Measurements from ENCODE around the gene HMX2. TPM values are rescaled to one million over a fixed set of nuclear protein-coding genes. Genes with fewer than 3 reads are reported as not detected.

The HMX2 gene, protein sequence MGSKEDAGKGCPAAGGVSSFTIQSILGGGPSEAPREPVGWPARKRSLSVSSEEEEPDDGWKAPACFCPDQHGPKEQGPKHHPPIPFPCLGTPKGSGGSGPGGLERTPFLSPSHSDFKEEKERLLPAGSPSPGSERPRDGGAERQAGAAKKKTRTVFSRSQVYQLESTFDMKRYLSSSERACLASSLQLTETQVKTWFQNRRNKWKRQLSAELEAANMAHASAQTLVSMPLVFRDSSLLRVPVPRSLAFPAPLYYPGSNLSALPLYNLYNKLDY
- total RNA-seq (not detected), total RNA-seq (0 to 0.32 (median 0) reads per million in 172 experiments)
- 0.04 TPM for polyA plus RNA-seq (2013, experiment 1 of 2)
- polyA plus RNA-seq (2013, experiment 2 of 2) = not detected

DNA sequence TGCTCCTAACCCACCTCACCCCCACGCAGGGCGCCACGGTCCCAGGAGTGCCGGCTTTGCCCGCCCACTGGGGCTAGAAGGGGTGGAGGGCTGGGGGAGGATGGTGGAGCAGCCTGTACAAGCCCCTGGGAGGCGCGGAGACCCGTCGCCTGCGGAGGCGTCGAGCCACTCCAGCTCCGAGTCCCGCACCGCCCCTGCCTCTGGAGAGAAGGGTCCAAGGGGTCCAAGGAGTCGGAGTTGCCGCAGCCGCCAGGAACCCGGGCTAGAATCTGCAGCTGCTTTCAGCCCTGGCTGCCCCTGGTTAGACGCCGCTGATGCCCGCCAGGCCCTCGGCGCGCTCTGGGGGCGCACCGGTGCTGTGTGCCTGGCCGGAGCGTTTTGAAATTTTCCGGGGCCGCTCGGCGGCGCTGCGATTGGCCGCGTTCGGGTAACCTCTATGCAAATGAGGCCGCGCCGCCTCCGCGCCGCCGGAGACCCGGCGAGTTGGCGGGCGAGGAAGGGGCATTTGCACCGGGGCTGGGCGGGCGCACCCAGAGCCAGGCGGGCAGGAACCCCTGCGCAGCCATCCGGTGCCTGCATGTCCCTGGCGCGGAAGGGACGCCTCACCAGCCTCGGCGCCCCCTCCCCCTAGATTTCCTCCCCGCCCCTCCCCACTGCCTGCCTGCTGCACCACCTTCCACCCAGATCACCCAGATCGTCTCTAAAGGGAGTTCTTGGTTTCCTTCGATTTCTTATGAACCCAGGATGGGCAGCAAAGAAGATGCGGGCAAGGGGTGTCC, at the start of gene HMX2:
TSS of gene HMX2 (plus strand) at position 502 of the 779 bp plus-strand sequence. CDS start at position 745, 243 bp downstream.
- intact Hi-C loops (cut with DNase I, micrococcal nuclease) = no loop called here
- Mint-ChIP-seq H3K4me1 (ENCODE audit: low read depth) (peaks cover 71% of the 10 kb centered on the region), H3K4me3 (peak within 1 kb of the TSS; percentile 80), H3K27ac (no peak within 1 kb of the TSS), H3K27me3 (peaks cover 74% of the 10 kb centered on the region), H3K36me3 (ENCODE audit: low read depth) (no peaks in the 10 kb centered on the region), H3K9me3 (no peaks in the 10 kb centered on the region)
- H3K27ac ChIP-seq (ENCODE audit: low read depth in 1 of 2, low read length in 2 of 2) = no peak within 1 kb of the TSS
- peaks cover 0 to 59% of the 10 kb centered on the region in 2 experiments for H3K9me3 ChIP-seq (ENCODE audit: control insufficient read depth in 1 of 2, insufficient read depth in 1 of 2, low read length in 2 of 2)
- ATAC-seq (ENCODE audit: poor library complexity) = peak; percentile 28
- no peaks in the 10 kb centered on the region for H3K36me3 ChIP-seq (ENCODE audit: insufficient read depth, low read length)
- TF ChIP-seq, protein P1, sequence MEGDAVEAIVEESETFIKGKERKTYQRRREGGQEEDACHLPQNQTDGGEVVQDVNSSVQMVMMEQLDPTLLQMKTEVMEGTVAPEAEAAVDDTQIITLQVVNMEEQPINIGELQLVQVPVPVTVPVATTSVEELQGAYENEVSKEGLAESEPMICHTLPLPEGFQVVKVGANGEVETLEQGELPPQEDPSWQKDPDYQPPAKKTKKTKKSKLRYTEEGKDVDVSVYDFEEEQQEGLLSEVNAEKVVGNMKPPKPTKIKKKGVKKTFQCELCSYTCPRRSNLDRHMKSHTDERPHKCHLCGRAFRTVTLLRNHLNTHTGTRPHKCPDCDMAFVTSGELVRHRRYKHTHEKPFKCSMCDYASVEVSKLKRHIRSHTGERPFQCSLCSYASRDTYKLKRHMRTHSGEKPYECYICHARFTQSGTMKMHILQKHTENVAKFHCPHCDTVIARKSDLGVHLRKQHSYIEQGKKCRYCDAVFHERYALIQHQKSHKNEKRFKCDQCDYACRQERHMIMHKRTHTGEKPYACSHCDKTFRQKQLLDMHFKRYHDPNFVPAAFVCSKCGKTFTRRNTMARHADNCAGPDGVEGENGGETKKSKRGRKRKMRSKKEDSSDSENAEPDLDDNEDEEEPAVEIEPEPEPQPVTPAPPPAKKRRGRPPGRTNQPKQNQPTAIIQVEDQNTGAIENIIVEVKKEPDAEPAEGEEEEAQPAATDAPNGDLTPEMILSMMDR (IDR thresholded peaks at IDR 0.05) = no peak
- peaks cover 84 to 86% of the 10 kb centered on the region in 2 experiments for H3K27me3 ChIP-seq (ENCODE audit: control insufficient read depth in 1 of 2, insufficient read depth in 2 of 2, low read length in 2 of 2)
- peak within 1 kb of the TSS; percentile 25 for H3K4me3 ChIP-seq (ENCODE audit: low read length)
- ChIA-PET CTCF (interaction anchor here (1.6 kb wide), 1 partner anchor 13 kb away, joined by 4 read pairs; no protein-coding TSS in a partner anchor), POLR2A (interaction anchor here (3.3 kb wide), 1 partner anchor 94 kb away, joined by 13 read pairs; no protein-coding TSS in a partner anchor)
- DNase-seq = peak in 6 of 14 experiments; percentile 28 to 59 (median 45)
- peaks cover 88% of the 10 kb centered on the region for H3K4me1 ChIP-seq (ENCODE audit: insufficient read depth, low read length)

DNA sequence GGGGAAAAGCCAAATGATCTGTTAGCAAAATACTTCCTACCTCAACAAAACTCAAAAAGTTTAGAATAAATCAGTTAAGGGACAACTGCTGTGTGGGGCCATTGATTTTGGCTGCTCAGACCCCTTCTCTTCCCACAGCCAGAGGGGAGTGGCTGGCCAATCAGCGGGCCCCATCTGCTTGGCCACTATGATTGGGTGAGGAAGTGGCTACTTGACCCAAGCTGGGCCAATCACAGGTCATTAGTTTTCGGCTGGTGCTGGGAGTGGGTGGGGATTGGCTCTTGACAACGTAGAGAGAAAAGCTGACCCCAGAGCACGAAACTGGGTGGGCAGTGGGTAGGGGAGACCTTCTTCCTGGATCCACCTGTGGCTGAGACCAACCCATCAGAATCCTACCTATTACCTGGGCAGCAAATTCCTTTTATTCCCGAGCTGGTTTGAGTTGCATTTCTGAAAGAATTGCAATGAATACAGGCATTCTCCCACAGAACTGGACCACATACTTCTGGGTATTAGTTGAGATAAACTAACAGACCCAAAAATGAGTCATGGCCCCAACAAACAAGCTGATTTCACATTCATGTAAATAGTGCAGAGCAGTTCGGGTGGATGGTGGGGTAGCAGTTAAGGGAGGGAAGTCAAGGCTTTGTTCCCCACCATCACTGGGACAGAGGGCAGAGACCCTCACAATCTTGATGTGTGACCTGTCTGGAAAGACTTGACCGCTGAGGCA, 47.7 kb upstream of the HMX2 start:
- no peaks in the 10 kb centered on the region for H3K36me3 Mint-ChIP-seq (ENCODE audit: low read depth)
- Histone ChIP-seq H3K4me1 (ENCODE audit: insufficient read depth, low read length) (no peaks in the 10 kb centered on the region), H3K36me3 (ENCODE audit: insufficient read depth, low read length) (no peaks in the 10 kb centered on the region), H3K9me3 (ENCODE audit: control insufficient read depth in 1 of 2, insufficient read depth in 1 of 2, low read length in 2 of 2) (no peaks in the 10 kb centered on the region), H3K4me3 (ENCODE audit: low read length) (no peak overlapping the region), H3K27ac (ENCODE audit: low read depth in 1 of 2, low read length in 2 of 2) (no peak overlapping the region), H3K27me3 (ENCODE audit: control insufficient read depth in 1 of 2, insufficient read depth in 2 of 2, low read length in 2 of 2) (peaks cover 0 to 6% of the 10 kb centered on the region in 2 experiments)
- no peaks in the 10 kb centered on the region for H3K9me3 Mint-ChIP-seq
- intact Hi-C loops (cut with DNase I, micrococcal nuclease) = no loop called here
- H3K4me3 Mint-ChIP-seq = no peak overlapping the region
- ChIA-PET POLR2A (no interaction called here), CTCF (no interaction called here)
- H3K27me3 Mint-ChIP-seq = peaks cover 21% of the 10 kb centered on the region
- ATAC-seq (ENCODE audit: poor library complexity) (no peak), DNase-seq (no peak)
- no peaks in the 10 kb centered on the region for H3K4me1 Mint-ChIP-seq (ENCODE audit: low read depth)
- H3K27ac Mint-ChIP-seq = no peak overlapping the region
- TF ChIP-seq, protein P1 (IDR thresholded peaks at IDR 0.05) = no peak

DNA sequence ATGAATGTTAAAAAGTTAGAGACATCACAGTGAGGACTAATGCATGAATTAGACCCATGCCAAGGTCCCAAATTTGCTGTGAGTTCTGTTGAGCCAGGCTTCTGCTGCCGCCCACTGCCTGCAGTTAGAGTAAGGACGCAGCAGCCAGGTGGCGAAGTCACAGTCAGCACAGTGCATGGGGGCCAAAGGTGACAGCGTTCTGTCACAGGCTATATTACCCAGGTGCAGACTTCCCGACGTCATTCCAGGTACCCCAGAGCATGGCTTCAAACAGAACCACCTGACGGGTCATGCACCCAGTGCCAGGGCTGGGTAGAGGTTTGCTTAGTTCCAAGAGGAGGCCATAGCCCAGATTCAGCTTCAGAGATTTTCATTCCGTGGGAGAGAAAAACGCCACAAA, 46.1 kb upstream of the HMX2 start:
- intact Hi-C loops (cut with DNase I, micrococcal nuclease) = no loop called here
- no peak overlapping the region for H3K4me3 Mint-ChIP-seq
- Histone ChIP-seq H3K9me3 (ENCODE audit: control insufficient read depth in 1 of 2, insufficient read depth in 1 of 2, low read length in 2 of 2) (no peaks in the 10 kb centered on the region), H3K36me3 (ENCODE audit: insufficient read depth, low read length) (no peaks in the 10 kb centered on the region), H3K4me3 (ENCODE audit: low read length) (no peak overlapping the region), H3K4me1 (ENCODE audit: insufficient read depth, low read length) (no peaks in the 10 kb centered on the region), H3K27ac (ENCODE audit: low read depth in 1 of 2, low read length in 2 of 2) (no peak overlapping the region), H3K27me3 (ENCODE audit: control insufficient read depth in 1 of 2, insufficient read depth in 2 of 2, low read length in 2 of 2) (peaks cover 0 to 6% of the 10 kb centered on the region in 2 experiments)
- ATAC-seq (ENCODE audit: poor library complexity) (no peak), DNase-seq (no peak)
- POLR2A ChIA-PET = no interaction called here
- TF ChIP-seq, protein P1 (IDR thresholded peaks at IDR 0.05) = no peak
- no peaks in the 10 kb centered on the region for H3K4me1 Mint-ChIP-seq (ENCODE audit: low read depth)
- no peak overlapping the region for H3K27ac Mint-ChIP-seq
- CTCF ChIA-PET = interaction anchor here (1.0 kb wide), 1 partner anchor 11 kb away, joined by 4 read pairs; no protein-coding TSS in a partner anchor
- no peaks in the 10 kb centered on the region for H3K9me3 Mint-ChIP-seq
- H3K27me3 Mint-ChIP-seq = peaks cover 21% of the 10 kb centered on the region
- no peaks in the 10 kb centered on the region for H3K36me3 Mint-ChIP-seq (ENCODE audit: low read depth)
